ENCODE measurements around the gene STK33.

The STK33 gene

DNA sequence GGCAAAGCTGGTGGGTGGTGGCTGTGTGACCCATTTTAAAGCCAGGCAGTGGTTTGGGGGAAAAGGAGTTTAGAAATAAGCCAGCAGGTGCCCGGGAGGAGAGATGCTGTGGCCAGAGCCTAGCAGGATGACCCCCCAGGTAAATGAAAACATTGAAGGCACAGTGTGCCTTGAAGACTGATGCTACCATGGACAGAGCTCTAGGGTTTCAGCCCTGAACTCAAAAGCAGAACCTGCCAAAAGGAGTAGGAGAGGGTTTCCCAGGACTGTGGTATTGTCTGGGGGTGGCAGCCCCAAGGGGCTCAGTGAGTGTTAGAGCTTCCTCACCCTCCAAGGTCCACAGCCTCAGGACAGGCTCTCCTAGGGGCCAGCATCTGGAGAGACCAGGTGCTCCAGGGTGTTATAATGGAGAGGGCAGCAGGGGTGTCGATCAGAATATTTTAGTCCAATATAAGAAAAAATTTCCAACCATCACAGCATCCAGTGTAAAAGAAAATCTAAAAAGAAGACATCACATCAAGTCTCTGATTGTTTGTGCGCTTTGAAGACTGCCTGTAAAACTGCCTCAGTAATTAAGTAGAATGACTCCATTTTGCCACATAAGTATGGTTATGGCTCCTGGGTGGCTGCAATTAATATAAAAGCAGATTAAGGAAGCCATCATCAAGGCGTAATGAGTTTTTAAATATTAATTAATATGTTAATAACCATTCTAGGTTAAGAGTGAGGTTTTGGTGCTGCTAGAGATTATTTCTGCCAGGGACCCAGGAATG lies 241.7 kb downstream of the STK33 start:
- H3K36me3 ChIP-seq (replicated peaks; ENCODE audit: insufficient read depth, low read length), result no peaks in the 10 kb centered on the region
- no peak for DNase-seq
- H3K4me2 ChIP-seq (ENCODE audit: low read depth, low read length), result no peak overlapping the region
- H3K27me3 ChIP-seq (replicated peaks; ENCODE audit: insufficient read depth, low read length), result no peaks in the 10 kb centered on the region
- H3K79me2 ChIP-seq (ENCODE audit: low read length), result no peaks in the 10 kb centered on the region
- H3K27ac ChIP-seq (ENCODE audit: low read length), result no peak overlapping the region
- no peaks in the 10 kb centered on the region for H3K9me2 ChIP-seq (replicated peaks; ENCODE audit: insufficient read depth, low read length)
- H3F3A ChIP-seq (ENCODE audit: insufficient read depth, low read length), result no peaks in the 10 kb centered on the region
- H3K9ac ChIP-seq (ENCODE audit: low read length), result no peak overlapping the region
- no peaks in the 10 kb centered on the region for H3K9me3 ChIP-seq (replicated peaks; ENCODE audit: insufficient read depth, low read length)
- no peaks in the 10 kb centered on the region for H4K20me1 ChIP-seq (ENCODE audit: insufficient read depth, low read length)
- no peak overlapping the region for H2AFZ ChIP-seq (ENCODE audit: low read length)
- no peaks in the 10 kb centered on the region for H3K4me1 ChIP-seq (ENCODE audit: low read length)
- no peak overlapping the region for H3K4me3 ChIP-seq (ENCODE audit: low read length)
- TF ChIP-seq, protein P1, sequence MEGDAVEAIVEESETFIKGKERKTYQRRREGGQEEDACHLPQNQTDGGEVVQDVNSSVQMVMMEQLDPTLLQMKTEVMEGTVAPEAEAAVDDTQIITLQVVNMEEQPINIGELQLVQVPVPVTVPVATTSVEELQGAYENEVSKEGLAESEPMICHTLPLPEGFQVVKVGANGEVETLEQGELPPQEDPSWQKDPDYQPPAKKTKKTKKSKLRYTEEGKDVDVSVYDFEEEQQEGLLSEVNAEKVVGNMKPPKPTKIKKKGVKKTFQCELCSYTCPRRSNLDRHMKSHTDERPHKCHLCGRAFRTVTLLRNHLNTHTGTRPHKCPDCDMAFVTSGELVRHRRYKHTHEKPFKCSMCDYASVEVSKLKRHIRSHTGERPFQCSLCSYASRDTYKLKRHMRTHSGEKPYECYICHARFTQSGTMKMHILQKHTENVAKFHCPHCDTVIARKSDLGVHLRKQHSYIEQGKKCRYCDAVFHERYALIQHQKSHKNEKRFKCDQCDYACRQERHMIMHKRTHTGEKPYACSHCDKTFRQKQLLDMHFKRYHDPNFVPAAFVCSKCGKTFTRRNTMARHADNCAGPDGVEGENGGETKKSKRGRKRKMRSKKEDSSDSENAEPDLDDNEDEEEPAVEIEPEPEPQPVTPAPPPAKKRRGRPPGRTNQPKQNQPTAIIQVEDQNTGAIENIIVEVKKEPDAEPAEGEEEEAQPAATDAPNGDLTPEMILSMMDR (IDR thresholded peaks at IDR 0.05; ENCODE audit: low read length), result no peak
- TF ChIP-seq EZH2 (optimal IDR thresholded peaks at IDR 0.05; ENCODE audit: low read depth, low read length) (no peak), EZH2phosphoT487 (IDR thresholded peaks at IDR 0.05; ENCODE audit: low read length) (no peak)

DNA sequence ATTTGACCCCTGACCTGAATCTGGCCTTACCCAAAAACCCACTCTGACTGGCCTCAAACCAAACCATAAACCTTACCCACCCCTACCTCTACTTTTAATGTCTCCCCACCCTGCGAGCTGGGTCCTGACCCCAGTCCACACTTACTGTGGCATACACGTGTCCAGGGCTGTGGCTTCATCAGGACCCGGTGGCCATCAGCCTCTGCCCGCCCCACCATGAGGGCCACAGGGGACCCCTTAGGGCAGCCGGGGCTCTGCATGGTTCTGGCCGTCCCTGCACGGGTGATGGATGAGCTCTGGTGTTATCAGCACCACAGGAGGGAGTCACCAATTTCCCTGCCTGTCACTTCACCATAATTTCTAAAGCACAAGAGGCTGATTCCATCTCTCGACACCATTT lies 242.8 kb downstream of the STK33 start:
- H3K4me3 ChIP-seq (ENCODE audit: low read length), result no peak overlapping the region
- H3K27me3 ChIP-seq (replicated peaks; ENCODE audit: insufficient read depth, low read length), result no peaks in the 10 kb centered on the region
- no peak overlapping the region for H3K27ac ChIP-seq (ENCODE audit: low read length)
- no peaks in the 10 kb centered on the region for H3K4me1 ChIP-seq (ENCODE audit: low read length)
- H3K9ac ChIP-seq (ENCODE audit: low read length), result no peak overlapping the region
- no peaks in the 10 kb centered on the region for H3K9me2 ChIP-seq (replicated peaks; ENCODE audit: insufficient read depth, low read length)
- H3K36me3 ChIP-seq (replicated peaks; ENCODE audit: insufficient read depth, low read length), result no peaks in the 10 kb centered on the region
- H2AFZ ChIP-seq (ENCODE audit: low read length), result no peak overlapping the region
- H3K4me2 ChIP-seq (ENCODE audit: low read depth, low read length), result no peak overlapping the region
- H4K20me1 ChIP-seq (ENCODE audit: insufficient read depth, low read length), result no peaks in the 10 kb centered on the region
- H3F3A ChIP-seq (ENCODE audit: insufficient read depth, low read length), result no peaks in the 10 kb centered on the region
- H3K79me2 ChIP-seq (ENCODE audit: low read length), result no peaks in the 10 kb centered on the region
- no peak for TF ChIP-seq EZH2 (optimal IDR thresholded peaks at IDR 0.05; ENCODE audit: low read depth, low read length)
- TF ChIP-seq, protein P1 (IDR thresholded peaks at IDR 0.05; ENCODE audit: low read length), result no peak
- TF ChIP-seq EZH2phosphoT487 (IDR thresholded peaks at IDR 0.05; ENCODE audit: low read length), result no peak
- DNase-seq, result no peak
- H3K9me3 ChIP-seq (replicated peaks; ENCODE audit: insufficient read depth, low read length), result no peaks in the 10 kb centered on the region

DNA sequence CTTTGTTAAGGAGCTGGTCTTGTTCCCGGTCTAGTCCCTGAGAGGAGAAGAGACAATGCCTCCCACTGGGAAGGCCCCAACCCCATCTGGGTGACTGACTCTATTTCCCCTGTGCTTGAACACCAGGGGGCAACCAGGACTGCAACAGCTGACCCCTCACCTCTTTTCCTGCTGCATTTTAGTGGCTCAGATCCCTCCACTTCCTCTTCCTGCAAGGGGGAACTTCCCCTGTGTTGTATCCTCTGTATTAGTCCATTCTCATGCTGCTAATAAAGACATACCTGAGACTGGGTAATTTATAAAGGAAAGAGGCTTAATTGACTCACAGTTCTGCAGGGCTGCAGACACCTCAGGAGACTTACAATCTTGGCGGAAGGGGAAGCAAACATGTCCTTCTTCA lies 246.1 kb downstream of the STK33 start:
- TF ChIP-seq, protein P1 (IDR thresholded peaks at IDR 0.05; ENCODE audit: low read length), result no peak
- TF ChIP-seq EZH2 (optimal IDR thresholded peaks at IDR 0.05; ENCODE audit: low read depth, low read length) (no peak), EZH2phosphoT487 (IDR thresholded peaks at IDR 0.05; ENCODE audit: low read length) (no peak)
- no peaks in the 10 kb centered on the region for H3F3A ChIP-seq (ENCODE audit: insufficient read depth, low read length)
- no peaks in the 10 kb centered on the region for H3K9me2 ChIP-seq (replicated peaks; ENCODE audit: insufficient read depth, low read length)
- H3K27me3 ChIP-seq (replicated peaks; ENCODE audit: insufficient read depth, low read length), result no peaks in the 10 kb centered on the region
- H2AFZ ChIP-seq (ENCODE audit: low read length), result no peak overlapping the region
- no peak overlapping the region for H3K9ac ChIP-seq (ENCODE audit: low read length)
- no peaks in the 10 kb centered on the region for H3K36me3 ChIP-seq (replicated peaks; ENCODE audit: insufficient read depth, low read length)
- no peak for DNase-seq
- H3K27ac ChIP-seq (ENCODE audit: low read length), result no peak overlapping the region
- no peak overlapping the region for H3K4me3 ChIP-seq (ENCODE audit: low read length)
- H3K79me2 ChIP-seq (ENCODE audit: low read length), result no peaks in the 10 kb centered on the region
- H3K4me2 ChIP-seq (ENCODE audit: low read depth, low read length), result no peak overlapping the region
- H3K4me1 ChIP-seq (ENCODE audit: low read length), result peaks cover 8% of the 10 kb centered on the region
- no peaks in the 10 kb centered on the region for H3K9me3 ChIP-seq (replicated peaks; ENCODE audit: insufficient read depth, low read length)
- no peaks in the 10 kb centered on the region for H4K20me1 ChIP-seq (ENCODE audit: insufficient read depth, low read length)
